ENCODE results near the gene RECK.

RECK gene

DNA sequence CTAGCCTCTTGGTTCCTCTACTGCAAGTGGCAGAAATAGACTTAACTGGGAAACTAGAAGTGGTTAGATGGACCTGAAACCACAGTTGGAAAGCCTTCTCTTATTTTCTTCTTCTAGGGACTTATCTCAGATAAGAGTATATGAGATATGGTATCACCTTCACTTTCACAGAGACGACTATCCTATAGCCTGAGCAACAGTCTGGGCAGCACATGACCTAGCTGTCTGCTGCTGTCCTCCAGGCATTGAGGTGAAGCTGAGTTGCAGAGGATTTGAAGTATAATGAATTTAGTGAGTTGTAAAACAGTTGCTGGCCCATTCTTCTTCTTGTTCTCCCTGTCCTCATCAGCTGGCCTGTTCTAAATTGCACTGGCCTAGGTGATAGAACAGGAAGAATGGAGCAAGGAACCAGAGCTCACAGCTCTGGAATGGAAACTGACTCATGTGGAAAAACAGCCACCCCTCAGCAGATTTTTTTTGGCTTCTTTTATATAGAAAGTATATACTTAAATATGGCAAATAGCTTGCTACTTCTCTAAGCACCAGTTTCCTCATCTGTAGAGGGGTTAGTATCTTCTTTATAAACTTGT, 27.8 kb downstream of the RECK start:
- Histone ChIP-seq H3K27ac (no peak overlapping the region), H3K4me1 (ENCODE audit: control insufficient read depth in 1 of 2, insufficient read depth in 1 of 2, low read depth in 1 of 2, low read length in 1 of 2) (no peaks in the 10 kb centered on the region)
- TF ChIP-seq, protein P1, sequence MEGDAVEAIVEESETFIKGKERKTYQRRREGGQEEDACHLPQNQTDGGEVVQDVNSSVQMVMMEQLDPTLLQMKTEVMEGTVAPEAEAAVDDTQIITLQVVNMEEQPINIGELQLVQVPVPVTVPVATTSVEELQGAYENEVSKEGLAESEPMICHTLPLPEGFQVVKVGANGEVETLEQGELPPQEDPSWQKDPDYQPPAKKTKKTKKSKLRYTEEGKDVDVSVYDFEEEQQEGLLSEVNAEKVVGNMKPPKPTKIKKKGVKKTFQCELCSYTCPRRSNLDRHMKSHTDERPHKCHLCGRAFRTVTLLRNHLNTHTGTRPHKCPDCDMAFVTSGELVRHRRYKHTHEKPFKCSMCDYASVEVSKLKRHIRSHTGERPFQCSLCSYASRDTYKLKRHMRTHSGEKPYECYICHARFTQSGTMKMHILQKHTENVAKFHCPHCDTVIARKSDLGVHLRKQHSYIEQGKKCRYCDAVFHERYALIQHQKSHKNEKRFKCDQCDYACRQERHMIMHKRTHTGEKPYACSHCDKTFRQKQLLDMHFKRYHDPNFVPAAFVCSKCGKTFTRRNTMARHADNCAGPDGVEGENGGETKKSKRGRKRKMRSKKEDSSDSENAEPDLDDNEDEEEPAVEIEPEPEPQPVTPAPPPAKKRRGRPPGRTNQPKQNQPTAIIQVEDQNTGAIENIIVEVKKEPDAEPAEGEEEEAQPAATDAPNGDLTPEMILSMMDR (IDR thresholded peaks at IDR 0.05) = no peak

DNA sequence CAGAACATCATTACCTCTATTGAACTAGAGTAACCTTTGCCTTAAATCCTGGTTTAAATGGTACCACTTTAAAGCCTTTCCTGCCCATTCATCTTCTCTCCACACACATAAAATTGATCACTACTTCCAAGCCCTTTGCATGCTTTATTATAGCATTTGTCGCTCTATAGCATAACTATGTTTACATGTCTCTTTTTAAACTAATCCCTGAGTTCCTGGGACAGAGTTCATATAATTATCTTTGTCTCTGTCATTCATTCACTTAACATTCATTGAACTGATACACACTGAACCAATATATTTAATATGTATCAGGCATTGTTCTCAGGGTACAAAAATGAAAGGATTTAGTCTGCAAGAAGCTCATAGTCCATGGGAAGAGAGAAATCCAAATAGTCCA, 37.3 kb downstream of the RECK start:
- H3K27me3 ChIP-seq = no peaks in the 10 kb centered on the region

More for the DNA sequence above, 27.8 kb downstream of the RECK start:
- no peaks in the 10 kb centered on the region for H3K36me3 ChIP-seq
- H3K9me3 ChIP-seq = no peaks in the 10 kb centered on the region
- H3K4me3 ChIP-seq (ENCODE audit: low read depth in 1 of 2, low read length in 1 of 2) = no peak overlapping the region
- no peaks in the 10 kb centered on the region for H3K27me3 ChIP-seq

DNA sequence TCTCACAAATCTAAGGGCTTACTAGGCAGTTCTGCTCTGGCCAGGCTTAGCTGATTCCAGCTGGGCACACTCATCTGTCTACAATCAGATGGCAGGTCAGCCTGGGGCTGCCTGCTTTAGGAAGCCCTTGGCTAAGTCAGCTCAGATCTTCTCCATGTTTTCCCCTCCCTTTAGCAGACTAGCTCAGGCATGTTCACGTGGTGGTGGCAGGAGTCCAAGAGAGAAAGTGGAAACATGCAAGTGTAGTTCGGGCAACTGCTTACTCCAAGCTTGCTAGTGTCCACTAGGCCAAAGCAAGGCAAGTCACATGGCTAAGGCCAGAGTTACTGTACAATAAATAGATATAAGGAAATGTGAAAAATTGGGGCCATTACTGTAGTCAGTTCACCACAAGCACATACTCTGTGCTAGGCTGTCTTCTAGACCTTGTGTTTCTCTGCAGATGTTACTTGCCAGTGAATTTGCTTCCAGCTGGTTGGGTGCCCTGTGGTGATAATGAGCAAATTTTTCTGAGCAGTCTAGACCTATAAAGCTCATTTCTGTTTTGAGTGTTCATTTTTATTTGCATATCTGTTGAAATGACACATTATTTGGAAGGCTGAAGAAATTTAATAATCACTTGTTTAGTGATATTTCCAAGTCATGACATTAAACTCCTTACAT, 38.3 kb downstream of the RECK start:
- Histone ChIP-seq H3K9me3 (no peaks in the 10 kb centered on the region), H3K27me3 (no peaks in the 10 kb centered on the region), H3K27ac (no peak overlapping the region), H3K4me1 (ENCODE audit: control insufficient read depth in 1 of 2, insufficient read depth in 1 of 2, low read depth in 1 of 2, low read length in 1 of 2) (no peaks in the 10 kb centered on the region), H3K36me3 (no peaks in the 10 kb centered on the region), H3K4me3 (ENCODE audit: low read depth in 1 of 2, low read length in 1 of 2) (no peak overlapping the region)
- TF ChIP-seq, protein P1 (IDR thresholded peaks at IDR 0.05) = no peak

More for the DNA sequence above, 37.3 kb downstream of the RECK start:
- Histone ChIP-seq H3K27ac (no peak overlapping the region), H3K9me3 (no peaks in the 10 kb centered on the region), H3K4me3 (ENCODE audit: low read depth in 1 of 2, low read length in 1 of 2) (no peak overlapping the region), H3K36me3 (no peaks in the 10 kb centered on the region), H3K4me1 (ENCODE audit: control insufficient read depth in 1 of 2, insufficient read depth in 1 of 2, low read depth in 1 of 2, low read length in 1 of 2) (no peaks in the 10 kb centered on the region)
- TF ChIP-seq, protein P1 (IDR thresholded peaks at IDR 0.05) = no peak

DNA sequence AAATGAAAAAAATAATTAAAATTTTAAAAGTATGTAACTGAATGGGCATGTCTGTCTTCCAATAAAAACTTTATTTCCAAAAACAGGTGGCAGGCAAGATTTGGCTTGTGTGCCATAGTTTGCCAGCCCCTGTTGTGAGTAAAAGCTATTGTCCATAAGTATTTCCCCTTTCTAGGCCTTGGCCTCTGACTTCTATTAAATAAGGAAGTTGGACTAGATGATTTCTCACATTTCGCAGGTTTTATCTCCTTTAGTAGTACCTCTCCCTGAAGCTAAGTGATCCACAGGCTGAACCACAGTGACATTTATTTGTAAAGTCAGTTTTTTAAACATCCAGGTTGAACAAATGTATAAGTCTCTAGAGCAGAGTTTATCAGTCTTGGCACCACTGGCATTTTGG, 41.3 kb downstream of the RECK start:
- H3K27ac ChIP-seq = no peak overlapping the region
- H3K4me3 ChIP-seq (ENCODE audit: low read depth in 1 of 2, low read length in 1 of 2) = no peak overlapping the region
- TF ChIP-seq, protein P1 (IDR thresholded peaks at IDR 0.05) = no peak
- no peaks in the 10 kb centered on the region for H3K27me3 ChIP-seq
- no peaks in the 10 kb centered on the region for H3K9me3 ChIP-seq
- no peaks in the 10 kb centered on the region for H3K4me1 ChIP-seq (ENCODE audit: control insufficient read depth in 1 of 2, insufficient read depth in 1 of 2, low read depth in 1 of 2, low read length in 1 of 2)
- no peaks in the 10 kb centered on the region for H3K36me3 ChIP-seq

DNA sequence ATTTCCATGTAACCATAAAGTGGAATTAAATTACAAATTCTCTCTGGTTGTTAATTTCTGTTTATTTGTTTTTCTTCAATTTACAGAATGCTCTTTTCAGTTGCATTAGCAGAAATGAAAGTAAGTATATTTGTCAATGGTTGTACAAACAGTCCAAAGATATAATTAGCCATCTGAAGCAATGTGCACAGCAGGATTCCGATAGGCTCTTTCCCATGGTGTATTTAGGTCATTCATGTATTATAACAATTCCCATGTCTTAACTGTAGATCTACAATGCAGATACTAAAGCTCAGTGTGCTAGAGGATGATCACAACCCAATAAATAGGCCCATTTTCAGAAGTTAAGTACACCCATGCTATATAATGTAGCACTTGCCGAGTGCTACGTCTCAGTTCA, 43.8 kb downstream of the RECK start:
- Histone ChIP-seq H3K4me1 (ENCODE audit: control insufficient read depth in 1 of 2, insufficient read depth in 1 of 2, low read depth in 1 of 2, low read length in 1 of 2) (no peaks in the 10 kb centered on the region), H3K27me3 (no peaks in the 10 kb centered on the region), H3K27ac (no peak overlapping the region), H3K9me3 (no peaks in the 10 kb centered on the region), H3K4me3 (ENCODE audit: low read depth in 1 of 2, low read length in 1 of 2) (no peak overlapping the region), H3K36me3 (no peaks in the 10 kb centered on the region)
- TF ChIP-seq, protein P1 (IDR thresholded peaks at IDR 0.05) = no peak

All from neutrophil (primary cell).